ENCODE measurements around the gene SLFN12.

GRCh38 chr17:35390156-35390555, 42.1 kb downstream of the SLFN12 start:
- TF ChIP-seq, protein P1, sequence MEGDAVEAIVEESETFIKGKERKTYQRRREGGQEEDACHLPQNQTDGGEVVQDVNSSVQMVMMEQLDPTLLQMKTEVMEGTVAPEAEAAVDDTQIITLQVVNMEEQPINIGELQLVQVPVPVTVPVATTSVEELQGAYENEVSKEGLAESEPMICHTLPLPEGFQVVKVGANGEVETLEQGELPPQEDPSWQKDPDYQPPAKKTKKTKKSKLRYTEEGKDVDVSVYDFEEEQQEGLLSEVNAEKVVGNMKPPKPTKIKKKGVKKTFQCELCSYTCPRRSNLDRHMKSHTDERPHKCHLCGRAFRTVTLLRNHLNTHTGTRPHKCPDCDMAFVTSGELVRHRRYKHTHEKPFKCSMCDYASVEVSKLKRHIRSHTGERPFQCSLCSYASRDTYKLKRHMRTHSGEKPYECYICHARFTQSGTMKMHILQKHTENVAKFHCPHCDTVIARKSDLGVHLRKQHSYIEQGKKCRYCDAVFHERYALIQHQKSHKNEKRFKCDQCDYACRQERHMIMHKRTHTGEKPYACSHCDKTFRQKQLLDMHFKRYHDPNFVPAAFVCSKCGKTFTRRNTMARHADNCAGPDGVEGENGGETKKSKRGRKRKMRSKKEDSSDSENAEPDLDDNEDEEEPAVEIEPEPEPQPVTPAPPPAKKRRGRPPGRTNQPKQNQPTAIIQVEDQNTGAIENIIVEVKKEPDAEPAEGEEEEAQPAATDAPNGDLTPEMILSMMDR (IDR thresholded peaks at IDR 0.05), result no peak
- no peak for TF ChIP-seq POLR2A (IDR thresholded peaks at IDR 0.05)
